GM12892 (cell line): ENCODE results near the gene OGDH. TPM values are rescaled to one million over a fixed set of nuclear protein-coding genes. Genes with fewer than 3 reads are reported as not detected.
"Not testable (repeated sequence)": the region's sequence is repeated elsewhere in the genome, so short reads cannot be mapped to it uniquely, and the experiment has no call there.

Source experiments
- DNase-seq: peaks from one replicate; pipeline ENCODE4 v3.0.0; 2011; ENCODE audit not compliant: insufficient read length
- FAIRE-seq: peaks from 2 replicates; lab custom pipeline; 2011; peaks lifted over from hg19 to GRCh38; lab: Jason Lieb, UNC
- POLR2A ChIP-seq: IDR thresholded peaks from 2 replicates; pipeline ENCODE4 v1.6.1; 2011; ENCODE audit warnings: low read depth, low read length, control low read depth
- POLR2AphosphoS5 ChIP-seq: IDR thresholded peaks from 2 replicates; pipeline ENCODE4 v1.6.1; 2011; ENCODE audit warnings: low read depth, low read length, control low read depth
- TAF1 ChIP-seq: IDR thresholded peaks from 2 replicates; pipeline ENCODE4 v1.6.1; 2011; ENCODE audit warnings: low read depth, mild to moderate bottlenecking, control low read depth, low read length, borderline replicate concordance
- polyA plus RNA-seq: library from polyadenylated mRNA; unstranded; fragments of >200 nt; gene quantifications from one replicate; pipeline ENCODE4 v1.2.1, GENCODE V29; 2012; ENCODE audit warnings: missing spikeins, inconsistent platforms; ENCODE audit not compliant: missing spikeins

The OGDH gene
- polyA plus RNA-seq: 37.3 TPM

DNA sequence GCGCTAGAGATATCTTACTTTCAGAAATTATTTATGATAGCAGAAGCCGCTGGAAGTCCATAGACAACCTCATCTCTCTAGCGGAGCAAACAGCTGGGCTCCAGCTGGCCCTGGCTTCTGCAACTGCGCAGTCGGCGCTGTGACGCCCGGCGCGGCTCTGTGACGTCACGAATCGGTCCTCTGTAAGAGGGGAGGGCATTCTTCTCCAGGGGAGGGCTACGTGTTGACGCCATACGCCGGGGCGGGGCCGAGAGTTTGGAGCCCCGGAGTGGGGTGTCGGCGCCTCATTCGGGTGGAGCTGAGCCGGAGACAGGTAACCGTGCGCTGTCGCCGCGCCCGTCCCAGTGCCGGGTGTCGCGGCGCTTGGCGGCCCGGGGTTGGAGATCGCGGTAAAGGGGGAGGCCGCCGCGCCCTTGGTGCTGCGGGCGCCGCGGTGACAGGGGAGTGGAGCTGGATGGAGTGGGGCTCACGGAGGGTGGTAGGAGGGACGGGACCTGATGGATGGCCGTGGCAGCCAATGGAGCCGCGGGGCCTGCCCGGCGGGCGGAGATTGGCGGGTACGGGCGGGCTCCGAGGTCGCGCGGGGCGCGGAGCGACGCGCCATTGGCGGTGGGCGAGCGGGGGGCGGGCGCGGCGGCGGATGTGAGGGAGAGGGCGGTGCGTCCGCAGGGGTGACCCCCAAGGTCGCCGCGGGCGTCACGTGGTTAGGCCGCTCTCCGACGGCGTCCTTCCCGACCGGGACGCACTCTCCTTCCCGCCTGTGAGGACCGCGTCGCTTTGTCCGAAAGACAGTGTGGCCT, at the start of gene OGDH:
Gene OGDH, plus strand, starts transcription at position 287 of the 800 bp plus-strand sequence. CDS start 17,717 bp downstream, outside the sequence.
- FAIRE-seq: peak; percentile 99

GRCh38 chr7:44557485-44557884, 48.9 kb upstream of the OGDH start:
- no peak for FAIRE-seq
- DNase-seq: no peak
- TF ChIP-seq TAF1: no peak
- no peak for TF ChIP-seq POLR2A
- no peak for TF ChIP-seq POLR2AphosphoS5

More for the DNA sequence above, at the start of gene OGDH:
- peak; percentile 96 for DNase-seq
- TF ChIP-seq POLR2AphosphoS5 (peak; percentile 91), TAF1 (peak; percentile 40; the same call in 1 of the 2 replicates), POLR2A (peak; percentile 92)

DNA sequence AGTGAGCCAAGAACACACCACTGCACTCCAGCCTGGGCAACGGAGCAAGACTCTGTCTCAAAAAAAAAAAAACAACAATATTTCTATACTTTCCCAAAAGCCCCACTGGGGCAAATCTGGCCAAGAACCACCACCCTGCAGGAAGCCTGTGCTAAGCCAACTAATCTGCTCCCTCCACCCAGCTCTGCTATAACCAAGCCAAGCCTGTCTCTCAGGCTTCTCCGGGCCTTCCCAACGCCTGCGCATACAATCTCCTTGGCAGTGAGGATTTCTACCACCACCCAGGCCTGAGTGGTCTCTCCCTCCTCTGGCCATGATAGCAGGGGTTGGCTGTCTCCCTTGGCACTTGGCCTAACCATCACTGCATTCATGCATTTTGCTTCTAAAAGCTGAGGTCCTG, 46.9 kb upstream of the OGDH start:
- no peak for FAIRE-seq
- TF ChIP-seq TAF1 (no peak), POLR2A (no peak), POLR2AphosphoS5 (no peak)

GRCh38 chr7:44561481-44561880, 44.9 kb upstream of the OGDH start:
- TF ChIP-seq POLR2A (no peak), POLR2AphosphoS5 (no peak), TAF1 (no peak)
- DNase-seq: no peak
- no peak for FAIRE-seq

More for the DNA sequence above, 46.9 kb upstream of the OGDH start:
- no peak for DNase-seq

DNA sequence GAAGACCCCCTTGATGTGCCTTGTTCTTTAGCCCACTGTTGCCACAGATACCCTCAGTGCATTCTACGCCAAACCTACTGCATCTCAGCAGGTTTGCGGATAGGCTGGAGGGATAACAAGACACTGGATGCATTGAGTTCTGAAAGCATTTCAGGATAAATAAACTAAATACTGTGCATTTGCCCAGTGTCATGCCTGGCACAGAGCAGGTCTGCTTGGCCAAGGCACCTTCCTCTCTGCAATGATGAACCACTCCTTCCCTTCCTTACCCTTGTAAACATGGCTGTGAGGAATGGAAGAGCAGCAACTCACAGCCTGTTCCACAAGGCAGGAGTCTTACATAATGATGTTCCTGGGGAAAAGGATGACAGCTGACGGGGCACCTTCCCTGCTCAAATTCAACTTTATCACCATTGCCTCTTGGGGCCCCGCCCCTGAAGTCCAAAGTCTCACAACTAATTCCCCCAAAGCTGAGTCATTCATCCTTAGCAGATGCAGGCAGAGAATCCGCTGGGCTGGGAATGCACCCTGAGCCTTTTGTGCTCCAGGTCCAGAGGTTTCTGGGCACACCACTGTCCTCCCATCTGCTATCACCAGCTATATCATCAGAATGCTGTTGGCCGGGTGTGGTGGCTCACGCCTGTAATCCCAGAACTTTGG, 44.3 kb upstream of the OGDH start:
- no peak for FAIRE-seq
- no peak for DNase-seq
- TF ChIP-seq POLR2A (no peak), POLR2AphosphoS5 (no peak), TAF1 (no peak)

GRCh38 chr7:44562622-44562962, 43.8 kb upstream of the OGDH start:
- not testable (repeated sequence) for DNase-seq, FAIRE-seq

GRCh38 chr7:44563171-44563679, 43.2 kb upstream of the OGDH start:
- no peak for DNase-seq
- TF ChIP-seq POLR2A (no peak; the same call in 1 of the 2 replicates), TAF1 (no peak), POLR2AphosphoS5 (peak; percentile 89)
- FAIRE-seq: no peak

DNA sequence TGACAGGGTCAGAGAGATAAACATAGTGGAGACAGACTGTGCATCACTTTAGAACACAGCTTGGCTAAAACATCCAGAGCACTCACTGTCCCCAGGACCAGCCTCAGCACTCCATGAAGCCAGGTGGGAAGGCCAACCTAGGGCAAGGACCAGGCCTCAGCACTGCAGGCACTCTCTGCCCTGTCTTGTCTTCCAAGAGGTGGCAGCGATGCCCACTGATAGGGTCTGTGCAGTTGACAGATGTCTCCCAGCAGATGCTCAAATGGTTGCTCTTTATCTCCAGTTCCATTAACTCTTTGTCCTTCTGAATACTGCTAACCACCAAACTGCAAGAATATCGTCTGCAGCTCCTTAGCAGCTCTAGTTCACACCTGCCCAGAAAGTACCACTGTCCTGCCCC, 41.8 kb upstream of the OGDH start:
- DNase-seq (no peak), FAIRE-seq (no peak)
- TF ChIP-seq POLR2AphosphoS5: no peak
- TF ChIP-seq POLR2A: no peak
- no peak for TF ChIP-seq TAF1

GRCh38 chr7:44565097-44565794, 41.2 kb upstream of the OGDH start:
- peak; percentile 63 for DNase-seq
- FAIRE-seq: peak; percentile 69
- TF ChIP-seq POLR2AphosphoS5 (peak; percentile 47; the same call in 1 of the 2 replicates), TAF1 (no peak), POLR2A (no peak)

- FAIRE-seq (no peak), DNase-seq (no peak)
- TF ChIP-seq POLR2AphosphoS5: no peak
- TF ChIP-seq POLR2A: no peak
- no peak for TF ChIP-seq TAF1
These were observed 40.5 kb upstream of the OGDH start for GRCh38 chr7:44565795-44566559.
